A673 (cell line): Measurements from ENCODE around the gene VAT1. TPM values are rescaled to one million over a fixed set of nuclear protein-coding genes. Genes with fewer than 3 reads are reported as not detected.

Source experiments
- BruUV-seq: library from RNA; stranded (reverse); fragments of 400-500 nt; replicated peaks from 2 replicates; lab custom pipeline; 2021; lab: Mats Ljungman, UMichigan
- CTCF ChIA-PET: fragments of 300-600 bp; sonication (Branson Sonifier 250); formaldehyde crosslinking; loops from one replicate; lab custom pipeline; 2022; ENCODE audit warnings: antibody characterized with exemption; lab: Charles Lee
- POLR2A ChIA-PET: fragments of 300-600 bp; sonication (Branson Sonifier 250); formaldehyde crosslinking; loops from one replicate; lab custom pipeline; 2022; ENCODE audit warnings: antibody characterized with exemption; ENCODE audit not compliant: low non-redundant PET; lab: Charles Lee
- DNase-seq: peaks from one replicate; pipeline ENCODE4 v3.0.0-alpha.2; 2015; ENCODE audit warnings: low spot score
- H3K27ac ChIP-seq: fragments of 200-600 bp; sonication (generic); 2 replicates; pipeline ENCODE4 v1.5.1; 2016; ENCODE audit warnings: mixed run types, low read depth, mild to moderate bottlenecking, mixed read lengths, antibody characterized with exemption, low read length; ENCODE audit not compliant: poor library complexity, severe bottlenecking
- H3K27me3 ChIP-seq: fragments of 200-600 bp; sonication (generic); replicated peaks from 2 replicates; pipeline ENCODE4 v1.6.1; 2017; ENCODE audit warnings: mixed run types, low read depth, mild to moderate bottlenecking, mixed read lengths, antibody characterized with exemption, low read length; ENCODE audit not compliant: insufficient read depth, poor library complexity
- H3K36me3 ChIP-seq: fragments of 200-600 bp; sonication (generic); 2 replicates; pipeline ENCODE4 v1.6.1; 2016; ENCODE audit warnings: mixed run types, mild to moderate bottlenecking, mixed read lengths, antibody characterized with exemption, low read length; ENCODE audit not compliant: insufficient read depth, poor library complexity, severe bottlenecking
- H3K4me1 ChIP-seq: fragments of 200-600 bp; sonication (generic); 2 replicates; pipeline ENCODE4 v1.6.1; 2017; ENCODE audit warnings: mixed run types, mild to moderate bottlenecking, mixed read lengths, antibody characterized with exemption, low read length; ENCODE audit not compliant: insufficient read depth, poor library complexity, severe bottlenecking
- H3K4me3 ChIP-seq: fragments of 200-600 bp; sonication (generic); 2 replicates; pipeline ENCODE4 v1.5.1; 2016; ENCODE audit warnings: low read depth, mixed run types, mild to moderate bottlenecking, mixed read lengths, low read length; ENCODE audit not compliant: poor library complexity, severe bottlenecking
- H3K9me3 ChIP-seq: fragments of 200-600 bp; sonication (generic); 2 replicates; pipeline ENCODE4 v1.6.1; 2016; ENCODE audit warnings: mixed run types, low read depth, mild to moderate bottlenecking, mixed read lengths, antibody characterized with exemption, low read length; ENCODE audit not compliant: poor library complexity, severe bottlenecking
- EZH2 ChIP-seq: fragments of 200-600 bp; sonication (generic); IDR thresholded peaks from 2 replicates; pipeline ENCODE4 v1.6.1; 2017; ENCODE audit warnings: borderline replicate concordance, low read depth, mild to moderate bottlenecking, mixed read lengths, antibody characterized with exemption, low read length; ENCODE audit not compliant: poor library complexity, severe bottlenecking
- intact Hi-C: fragments of 100-400 bp; cut with micrococcal nuclease; formaldehyde crosslinking; loops from one replicate; pipeline ENCODE4 v1.10.0; 2022; ENCODE audit not compliant: unreplicated experiment
- total RNA-seq: library from RNA; stranded (reverse); gene quantifications from 2 replicates; pipeline ENCODE4 v1.2.3, GENCODE V29; 2021
- TF ChIP-seq, protein P1 (sequence below): fragments of 300-800, 200-600 bp; sonication (generic); conservative IDR thresholded peaks from 2 replicates; pipeline ENCODE4 v1.5.1; 2017; ENCODE audit warnings: low read depth, mild to moderate bottlenecking, antibody characterized with exemption, low read length, moderate library complexity, mixed read lengths

The VAT1 gene
- total RNA-seq, 1 experiment from 2014 or later: 45.2 TPM

DNA sequence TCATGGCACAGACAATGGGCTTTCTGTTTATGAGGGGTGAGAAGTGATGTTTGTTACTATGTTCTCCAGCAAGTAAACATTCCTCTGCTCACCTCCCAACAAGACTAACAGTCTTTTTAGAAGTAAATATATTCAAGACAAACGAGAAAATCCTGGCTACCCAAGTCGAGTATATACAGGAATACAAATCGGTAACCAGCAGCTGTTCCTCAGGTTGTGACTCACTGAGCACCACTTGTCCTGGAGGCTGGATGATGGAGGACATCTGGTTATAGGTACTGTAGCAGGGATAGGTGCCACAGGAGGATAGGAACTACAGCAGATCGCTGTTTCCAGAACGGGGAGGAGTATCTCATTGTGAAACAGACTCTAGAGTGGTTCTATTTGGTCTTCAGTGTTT lies 29.3 kb downstream of the VAT1 start:
- TF ChIP-seq, protein P1, sequence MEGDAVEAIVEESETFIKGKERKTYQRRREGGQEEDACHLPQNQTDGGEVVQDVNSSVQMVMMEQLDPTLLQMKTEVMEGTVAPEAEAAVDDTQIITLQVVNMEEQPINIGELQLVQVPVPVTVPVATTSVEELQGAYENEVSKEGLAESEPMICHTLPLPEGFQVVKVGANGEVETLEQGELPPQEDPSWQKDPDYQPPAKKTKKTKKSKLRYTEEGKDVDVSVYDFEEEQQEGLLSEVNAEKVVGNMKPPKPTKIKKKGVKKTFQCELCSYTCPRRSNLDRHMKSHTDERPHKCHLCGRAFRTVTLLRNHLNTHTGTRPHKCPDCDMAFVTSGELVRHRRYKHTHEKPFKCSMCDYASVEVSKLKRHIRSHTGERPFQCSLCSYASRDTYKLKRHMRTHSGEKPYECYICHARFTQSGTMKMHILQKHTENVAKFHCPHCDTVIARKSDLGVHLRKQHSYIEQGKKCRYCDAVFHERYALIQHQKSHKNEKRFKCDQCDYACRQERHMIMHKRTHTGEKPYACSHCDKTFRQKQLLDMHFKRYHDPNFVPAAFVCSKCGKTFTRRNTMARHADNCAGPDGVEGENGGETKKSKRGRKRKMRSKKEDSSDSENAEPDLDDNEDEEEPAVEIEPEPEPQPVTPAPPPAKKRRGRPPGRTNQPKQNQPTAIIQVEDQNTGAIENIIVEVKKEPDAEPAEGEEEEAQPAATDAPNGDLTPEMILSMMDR: no peak
- no peak for TF ChIP-seq EZH2
- no peaks in the 10 kb centered on the region for H3K4me1 ChIP-seq
- intact Hi-C loops: no loop called here
- no peak for DNase-seq
- no peaks in the 10 kb centered on the region for H3K9me3 ChIP-seq
- CTCF ChIA-PET: no interaction called here
- POLR2A ChIA-PET: no interaction called here
- BruUV-seq: no TSS peak
- H3K4me3 ChIP-seq: no peak overlapping the region
- H3K27me3 ChIP-seq: no peaks in the 10 kb centered on the region
- H3K27ac ChIP-seq: no peak overlapping the region
- H3K36me3 ChIP-seq: peaks cover 11% of the 10 kb centered on the region

DNA sequence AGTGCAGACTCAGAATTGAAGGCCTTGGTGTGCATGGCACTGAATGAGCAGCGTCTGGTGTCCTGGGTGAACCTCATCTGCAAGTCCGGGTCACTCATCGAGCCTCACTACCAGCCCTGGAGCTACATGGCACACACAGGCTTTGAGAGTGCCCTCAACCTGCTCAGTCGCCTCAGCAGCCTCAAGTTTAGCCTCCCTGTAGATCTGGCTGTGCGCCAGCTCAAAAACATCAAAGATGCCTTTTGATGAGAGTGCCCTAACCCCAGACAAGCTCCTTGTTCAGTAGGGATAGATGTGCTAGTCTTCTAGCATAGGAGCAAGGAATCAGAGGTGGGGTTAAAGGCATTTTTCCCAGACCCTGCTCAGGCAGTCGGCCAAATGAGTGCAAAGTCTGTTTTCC lies 30.7 kb downstream of the VAT1 start:
- no peak overlapping the region for H3K4me3 ChIP-seq
- POLR2A ChIA-PET: no interaction called here
- CTCF ChIA-PET: no interaction called here
- BruUV-seq: no TSS peak
- no peak overlapping the region for H3K27ac ChIP-seq
- no peaks in the 10 kb centered on the region for H3K27me3 ChIP-seq
- no peak for TF ChIP-seq EZH2
- TF ChIP-seq, protein P1: no peak
- H3K36me3 ChIP-seq: peaks cover 16% of the 10 kb centered on the region
- H3K4me1 ChIP-seq: no peaks in the 10 kb centered on the region
- DNase-seq: no peak
- intact Hi-C loops: no loop called here
- H3K9me3 ChIP-seq: no peaks in the 10 kb centered on the region

GRCh38 chr17:42989726-42990652 lies 32.2 kb downstream of the VAT1 start:
- POLR2A ChIA-PET: no interaction called here
- BruUV-seq: no TSS peak
- intact Hi-C loops: no loop called here
- Histone ChIP-seq H3K27ac (no peak overlapping the region), H3K4me1 (no peaks in the 10 kb centered on the region), H3K27me3 (no peaks in the 10 kb centered on the region), H3K36me3 (peaks cover 16% of the 10 kb centered on the region), H3K9me3 (no peaks in the 10 kb centered on the region), H3K4me3 (no peak overlapping the region)
- TF ChIP-seq EZH2: no peak
- TF ChIP-seq, protein P1: no peak
- CTCF ChIA-PET: no interaction called here
- no peak for DNase-seq
